Measurements from ENCODE around the gene CALCA. TPM values are rescaled to one million over a fixed set of nuclear protein-coding genes. Genes with fewer than 3 reads are reported as not detected.

CALCA gene
- total RNA-seq, 1 donor from 2014 or later = not detected

- Mint-ChIP-seq H3K27me3 (ENCODE audit: unreplicated experiment) (peaks cover 1% of the 10 kb centered on the region), H3K36me3 (ENCODE audit: low read depth, unreplicated experiment) (no peaks in the 10 kb centered on the region), H3K9me3 (ENCODE audit: unreplicated experiment) (no peaks in the 10 kb centered on the region), H3K27ac (ENCODE audit: unreplicated experiment) (no peak overlapping the region), H3K4me3 (ENCODE audit: unreplicated experiment) (no peak overlapping the region), H3K4me1 (ENCODE audit: unreplicated experiment) (peaks cover 14% of the 10 kb centered on the region)
- no peak for TF ChIP-seq CTCF (IDR thresholded peaks at IDR 0.05; ENCODE audit: unreplicated experiment)
- DNase-seq (ENCODE audit: low spot score) = no peak
Measured at GRCh38 chr11:14924318-14924717, 47.8 kb downstream of the CALCA start.

Other genes with a start within 250 kb of the CALCA start
- 22.4 TPM for gene CYP2R1, start 80.1 kb downstream of the CALCA start, total RNA-seq (ENCODE audit: unreplicated experiment)
- gene CALCB, start 101.2 kb upstream of the CALCA start, total RNA-seq (ENCODE audit: unreplicated experiment) = 0.28 TPM
- 0.23 TPM for gene INSC, start 142.6 kb upstream of the CALCA start, total RNA-seq (ENCODE audit: unreplicated experiment)

Data from endothelial cell (in vitro differentiated cells).